ENCODE measurements around the gene YOD1.

- no peak for TF ChIP-seq CTCF (conservative IDR thresholded peaks at IDR 0.05; ENCODE audit: low read depth, low read length)
- no peak for TF ChIP-seq POLR2A (IDR thresholded peaks at IDR 0.05; ENCODE audit: low read depth, low read length)
- no peak for TF ChIP-seq BHLHE40 (IDR thresholded peaks at IDR 0.05; ENCODE audit: low read depth, low read length)
- no peak for TF ChIP-seq USF2 (IDR thresholded peaks at IDR 0.05; ENCODE audit: low read depth, low read length)
- no peak for TF ChIP-seq RFX5 (IDR thresholded peaks at IDR 0.05; ENCODE audit: low read depth, low read length)
- no peak for TF ChIP-seq SMC3 (IDR thresholded peaks at IDR 0.05; ENCODE audit: low read depth, low read length)
- TF ChIP-seq MAFK (IDR thresholded peaks at IDR 0.05; ENCODE audit: low read depth, low read length) = no peak
- no peak for TF ChIP-seq CEBPB (IDR thresholded peaks at IDR 0.05; ENCODE audit: low read depth, low read length)
- TF ChIP-seq RCOR1 (IDR thresholded peaks at IDR 0.05; ENCODE audit: insufficient replicate concordance, low read length) = no peak
- TF ChIP-seq FOS (IDR thresholded peaks at IDR 0.05; ENCODE audit: low read depth, low read length) = no peak
Observed at GRCh38 chr1:207088161-207088560, 37.2 kb upstream of the YOD1 start.

Measured in IMR-90 (cell line).